Adrenal gland (tissue), 5 donors: ENCODE data around the gene FRRS1L.

Experiments
- CTCF ChIP-seq, 6 experiments: fragments of 450-650 bp in 4 of 6; fragments of 200-600 bp in 2 of 6; sonication (generic) in 1 of 6; IDR thresholded peaks; 1 replicate in 5 of 6; 2 replicates in 1 of 6; pipeline versions ENCODE4 v1.5.1 to v1.8.0; 2016 to 2021; ENCODE audit warnings: antibody characterized with exemption in 6 of 6, mild to moderate bottlenecking in 2 of 6, moderate library complexity in 1 of 6
- POLR2A ChIP-seq, 2 donors: fragments of 450-650 bp; IDR thresholded peaks; one replicate each; pipeline ENCODE4 v1.6.1; 2017; ENCODE audit warnings: antibody characterized with exemption in 2 of 2, mild to moderate bottlenecking in 2 of 2, moderate library complexity in 1 of 2
- donor health status: DM: no; HTN: no; CAD: no.

- TF ChIP-seq CTCF (IDR thresholded peaks at IDR 0.05): no peak
- TF ChIP-seq POLR2A (IDR thresholded peaks at IDR 0.05): no peak
Measured at GRCh38 chr9:109149722-109150121, 17.3 kb downstream of the FRRS1L start.
